HEK293 (cell line): ENCODE measurements around the gene ARNT2.

ENCODE experiments used
- CTCF ChIP-seq: fragments of 450-650 bp; formaldehyde crosslinking; IDR thresholded peaks from 2 replicates; pipeline ENCODE4 v1.5.1; 2016; ENCODE audit warnings: missing biosample characterization, missing genetic modification characterization
- HOXA7 ChIP-seq: sonication (generic); formaldehyde crosslinking; IDR thresholded peaks from 2 replicates; pipeline ENCODE4 v1.8.1; 2022; ENCODE audit warnings: missing genetic modification reagents, borderline replicate concordance
- YY1 ChIP-seq: fragments of 450-650 bp; formaldehyde crosslinking; IDR thresholded peaks from 2 replicates; pipeline ENCODE4 v1.5.1; 2018; ENCODE audit warnings: missing biosample characterization, missing genetic modification characterization
- ZNF121 ChIP-seq: fragments of 450-650 bp; formaldehyde crosslinking; IDR thresholded peaks from 2 replicates; pipeline ENCODE4 v1.5.1; 2016; ENCODE audit warnings: missing biosample characterization, missing genetic modification characterization
- ZNF148 ChIP-seq: fragments of 450-650 bp; formaldehyde crosslinking; IDR thresholded peaks from 2 replicates; pipeline ENCODE4 v1.5.0; 2017; ENCODE audit warnings: missing biosample characterization, missing genetic modification characterization, borderline replicate concordance
- ZNF521 ChIP-seq: fragments of 450-650 bp; formaldehyde crosslinking; IDR thresholded peaks from 2 replicates; pipeline ENCODE4 v1.5.1; 2017; ENCODE audit warnings: missing biosample characterization, mild to moderate bottlenecking, missing genetic modification characterization
- ZNF830 ChIP-seq: fragments of 450-650 bp; IDR thresholded peaks from 2 replicates; pipeline ENCODE4 v1.5.0; 2018; ENCODE audit warnings: missing biosample characterization, missing genetic modification characterization, low read depth, mild to moderate bottlenecking, moderate library complexity

GRCh38 chr15:80476036-80476435, 71.9 kb downstream of the ARNT2 start:
- no peak for TF ChIP-seq ZNF148 (tag by site-specific recombination)
- no peak for TF ChIP-seq CTCF (tag by site-specific recombination)
- no peak for TF ChIP-seq ZNF521 (tag by site-specific recombination)
- no peak for TF ChIP-seq YY1
- TF ChIP-seq ZNF830 (tag by site-specific recombination), result no peak
- no peak for TF ChIP-seq ZNF121 (tag by site-specific recombination)
- no peak for TF ChIP-seq HOXA7 (CRISPR knock-in tag)
